Activated gamma-delta T cell treated with Interleukin-2 at 50 U/mL for 16 hours (primary cell): ENCODE data around the gene PHF2.

Source experiments
- DNase-seq: peaks from one replicate; pipeline ENCODE4 v3.0.0-alpha.2; 2020

PHF2 gene

DNA sequence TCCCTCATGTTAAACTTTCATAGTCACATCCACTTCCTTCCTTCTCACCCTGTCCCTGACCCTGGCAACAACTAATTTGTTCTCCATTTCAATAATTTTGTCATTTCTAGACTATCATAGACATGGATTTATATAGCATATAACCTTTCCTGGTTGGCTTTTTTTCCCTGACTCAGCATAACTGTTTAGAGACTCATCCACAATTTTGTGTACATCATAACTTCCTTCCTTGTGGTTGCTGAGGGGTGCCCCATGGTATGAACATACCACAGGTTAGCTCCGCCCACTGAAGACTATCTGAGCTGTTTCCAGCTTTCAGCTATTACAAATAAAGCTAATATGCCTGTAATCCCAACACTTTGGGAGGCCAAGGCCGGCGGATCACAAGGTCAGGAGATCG is 137.3 kb downstream of the PHF2 start:
- DNase-seq = no peak

DNA sequence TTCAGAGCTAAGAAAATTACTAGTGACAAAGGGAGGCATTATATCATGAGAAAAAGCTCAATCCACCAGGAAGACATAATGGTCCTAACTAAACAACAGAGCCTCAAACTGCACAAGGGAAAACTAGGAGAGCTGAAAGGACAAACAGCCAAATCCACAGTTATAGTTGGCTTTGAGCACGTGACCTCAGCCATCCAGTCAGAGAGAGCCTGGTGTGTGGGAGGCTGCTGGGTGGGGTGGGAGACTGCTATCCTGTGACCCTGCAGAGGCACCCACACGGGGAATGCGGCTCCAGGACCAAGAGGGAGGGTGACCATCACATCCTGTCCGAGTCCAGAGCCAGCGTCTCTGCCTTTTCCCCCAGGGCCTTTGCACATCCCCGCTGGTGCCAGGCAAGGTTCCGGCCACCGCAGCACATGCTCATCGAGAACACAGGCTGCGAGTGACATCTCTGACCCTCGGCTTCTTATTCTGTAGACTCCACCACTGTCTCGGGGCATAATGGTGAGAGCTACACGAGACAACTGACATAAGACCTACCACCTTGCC is 145.1 kb downstream of the PHF2 start:
- DNase-seq = no peak

DNA sequence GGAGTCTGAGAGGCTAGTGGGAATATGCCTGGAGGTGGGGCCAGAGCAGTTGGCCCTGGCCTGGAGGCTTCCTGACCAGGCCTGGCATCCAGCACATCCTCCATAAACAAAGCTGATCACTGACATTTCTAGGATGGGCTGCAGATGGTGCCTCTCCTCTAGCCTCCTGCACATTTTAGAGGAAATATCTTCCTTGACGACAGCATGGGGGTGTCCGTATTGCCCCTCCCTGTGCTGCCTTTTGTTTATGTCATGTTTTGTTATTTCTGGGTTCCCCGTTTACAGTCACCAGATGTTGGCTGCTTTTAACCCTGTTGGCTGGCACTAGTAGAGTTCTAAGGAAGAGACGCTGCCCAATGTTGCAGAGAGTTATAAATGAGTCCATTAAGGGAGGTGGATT is 148.5 kb downstream of the PHF2 start:
- DNase-seq = no peak

DNA sequence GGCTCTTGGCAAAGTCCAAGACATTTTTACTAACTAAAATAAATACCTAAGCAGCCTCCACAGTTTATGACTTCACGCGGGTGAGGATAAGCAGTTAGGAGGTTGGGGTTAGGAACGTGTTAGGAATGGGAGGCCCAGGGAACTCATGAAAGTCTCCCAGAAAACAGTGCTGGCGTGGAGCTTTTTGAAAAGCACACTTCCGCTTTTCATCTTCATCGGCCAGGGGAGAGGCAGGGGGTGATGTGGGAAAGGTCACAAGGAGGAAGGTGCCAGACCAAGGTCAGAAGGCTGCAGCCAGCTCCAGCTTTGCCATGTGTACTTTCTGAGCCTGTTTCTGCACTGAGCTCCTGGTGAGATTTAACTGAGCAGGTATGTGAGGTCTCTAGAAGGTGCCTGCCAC is 149.0 kb downstream of the PHF2 start:
- no peak for DNase-seq

DNA sequence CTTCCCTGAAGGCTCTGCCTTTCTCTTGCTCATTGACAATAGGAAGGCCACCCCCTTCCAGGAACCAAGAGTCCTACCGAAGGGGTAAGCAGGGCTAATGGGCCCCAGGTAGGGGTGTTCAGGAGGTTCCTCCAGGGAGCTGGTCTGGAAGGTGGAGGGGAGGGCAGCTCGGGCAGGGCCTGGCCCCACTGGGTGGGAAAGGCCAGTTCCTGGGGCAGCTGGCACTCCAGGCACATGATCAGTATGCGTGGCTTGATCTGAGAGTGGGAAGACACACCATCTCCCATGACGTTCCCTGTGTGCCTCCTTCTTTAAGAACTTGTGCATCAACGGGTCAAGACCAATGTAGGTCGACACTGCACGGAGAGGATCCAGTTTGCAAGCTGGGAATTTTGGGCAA is 149.8 kb downstream of the PHF2 start:
- no peak for DNase-seq
